ENCODE data around the gene CXorf58.

Gene CXorf58

GRCh38 chrX:23901805-23902204, 6.0 kb upstream of the CXorf58 start:
- TF ChIP-seq CTCF (IDR thresholded peaks at IDR 0.05; ENCODE audit: low read depth, low read length, missing control alignments): peak; percentile 54
- no peak overlapping the region for H3K4me3 ChIP-seq (ENCODE audit: low read depth, low read length)
- no peak for DNase-seq (ENCODE audit: low read depth)

GRCh38 chrX:23902419-23902818, 5.4 kb upstream of the CXorf58 start:
- DNase-seq (ENCODE audit: low read depth): no peak
- no peak overlapping the region for H3K4me3 ChIP-seq (ENCODE audit: low read depth, low read length)
- TF ChIP-seq CTCF (IDR thresholded peaks at IDR 0.05; ENCODE audit: low read depth, low read length, missing control alignments): peak; percentile 36

GRCh38 chrX:23904096-23904495, 3.7 kb upstream of the CXorf58 start:
- no peak for DNase-seq (ENCODE audit: low read depth)
- no peak overlapping the region for H3K4me3 ChIP-seq (ENCODE audit: low read depth, low read length)
- no peak for TF ChIP-seq CTCF (IDR thresholded peaks at IDR 0.05; ENCODE audit: low read depth, low read length, missing control alignments)

- no peak for TF ChIP-seq CTCF (IDR thresholded peaks at IDR 0.05; ENCODE audit: low read depth, low read length, missing control alignments)
- H3K4me3 ChIP-seq (ENCODE audit: low read depth, low read length): peak overlapping the region; percentile 67
- DNase-seq (ENCODE audit: low read depth): no peak
Measured at GRCh38 chrX:23907111-23907497, 702 bp upstream of the CXorf58 start.

- peak overlapping the region; percentile 44; the same call in 1 of the 2 replicates for H3K4me3 ChIP-seq (ENCODE audit: low read depth, low read length)
- no peak for DNase-seq (ENCODE audit: low read depth)
- TF ChIP-seq CTCF (IDR thresholded peaks at IDR 0.05; ENCODE audit: low read depth, low read length, missing control alignments): peak; percentile 57
Measured at GRCh38 chrX:23908219-23909004, 606 bp downstream of the CXorf58 start.

GRCh38 chrX:23911126-23911835, 3.5 kb downstream of the CXorf58 start:
- H3K4me3 ChIP-seq (ENCODE audit: low read depth, low read length): no peak overlapping the region
- no peak for DNase-seq (ENCODE audit: low read depth)
- no peak for TF ChIP-seq CTCF (IDR thresholded peaks at IDR 0.05; ENCODE audit: low read depth, low read length, missing control alignments)
